HL-60 (cell line): ENCODE measurements around the gene SPTBN1.

Experiments used
- DNase-seq, 2 experiments: peaks; one replicate each; pipeline ENCODE4 v3.0.0-alpha.2; 2010 to 2020; ENCODE audit warnings: low read depth in 1 of 2, low spot score in 1 of 2
- H3K27ac ChIP-seq: fragments of 250-450 bp; sonication (Bioruptor Pico); replicated peaks from 2 replicates; pipeline ENCODE4 v1.5.1; 2020; ENCODE audit warnings: mild to moderate bottlenecking, moderate library complexity
- H3K27me3 ChIP-seq: fragments of 250-450 bp; sonication (Bioruptor Pico); 2 replicates; pipeline ENCODE4 v1.5.1; 2021; ENCODE audit warnings: mild to moderate bottlenecking, moderate library complexity; ENCODE audit not compliant: insufficient read depth, poor library complexity, severe bottlenecking
- H3K4me3 ChIP-seq: replicated peaks from 2 replicates; pipeline ENCODE4 v1.5.1; 2011; ENCODE audit warnings: mild to moderate bottlenecking, control low read depth, low read length; ENCODE audit not compliant: insufficient read depth
- CTCF ChIP-seq: IDR thresholded peaks from one replicate; pipeline ENCODE4 v1.5.1; 2011; ENCODE audit warnings: low read length, control low read depth, inconsistent platforms; ENCODE audit not compliant: insufficient read depth
- GABPA ChIP-seq: IDR thresholded peaks from 2 replicates; pipeline ENCODE4 v1.6.1; 2012; ENCODE audit warnings: low read depth
- POLR2AphosphoS5 ChIP-seq: IDR thresholded peaks from 2 replicates; pipeline ENCODE4 v1.6.1; 2012; ENCODE audit warnings: low read depth
- REST ChIP-seq: IDR thresholded peaks from 2 replicates; pipeline ENCODE4 v1.6.1; 2012; ENCODE audit warnings: low read depth; ENCODE audit not compliant: insufficient replicate concordance
- SPI1 ChIP-seq: IDR thresholded peaks from 2 replicates; pipeline ENCODE4 v1.6.1; 2012; ENCODE audit warnings: low read depth, mild to moderate bottlenecking, borderline replicate concordance

The SPTBN1 gene

GRCh38 chr2:54714996-54715395 lies 258.9 kb downstream of the SPTBN1 start:
- Histone ChIP-seq H3K27me3 (no peaks in the 10 kb centered on the region), H3K4me3 (no peak overlapping the region), H3K27ac (no peak overlapping the region)
- TF ChIP-seq POLR2AphosphoS5 (no peak), CTCF (no peak), REST (no peak), SPI1 (no peak), GABPA (no peak)
- DNase-seq: no peak

GRCh38 chr2:54716375-54716774 lies 260.2 kb downstream of the SPTBN1 start:
- Histone ChIP-seq H3K4me3 (no peak overlapping the region), H3K27ac (no peak overlapping the region), H3K27me3 (no peaks in the 10 kb centered on the region)
- DNase-seq: no peak
- TF ChIP-seq SPI1 (peak; percentile 28; the same call in 1 of the 2 replicates), POLR2AphosphoS5 (no peak), GABPA (no peak), CTCF (no peak)

DNA sequence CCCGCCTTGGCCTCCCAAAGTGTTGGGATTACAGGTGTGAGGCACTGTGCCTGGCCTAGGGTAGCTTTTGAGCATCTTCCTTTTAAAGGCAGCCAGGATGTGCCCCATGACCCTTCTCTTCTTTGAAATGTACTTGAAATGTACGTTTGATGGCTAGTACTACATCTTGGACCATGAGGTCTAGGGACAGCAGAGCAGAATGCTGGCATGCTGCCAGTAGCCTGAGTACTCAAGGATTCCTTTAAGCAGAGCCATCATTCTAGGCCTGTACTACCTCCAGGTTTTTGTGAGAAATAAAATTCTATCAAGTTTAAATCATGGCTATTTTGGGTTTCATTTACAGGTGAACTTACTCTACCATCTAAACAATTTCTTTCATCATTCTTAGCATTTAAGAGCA lies 264.4 kb downstream of the SPTBN1 start:
- Histone ChIP-seq H3K4me3 (no peak overlapping the region), H3K27me3 (peaks cover 13% of the 10 kb centered on the region), H3K27ac (no peak overlapping the region)
- DNase-seq: no peak
- no peak for TF ChIP-seq REST
- TF ChIP-seq CTCF: no peak
- TF ChIP-seq SPI1: no peak
- no peak for TF ChIP-seq POLR2AphosphoS5
- no peak for TF ChIP-seq GABPA
